Measurements from ENCODE around the gene EPB41L4B.

EPB41L4B gene

DNA sequence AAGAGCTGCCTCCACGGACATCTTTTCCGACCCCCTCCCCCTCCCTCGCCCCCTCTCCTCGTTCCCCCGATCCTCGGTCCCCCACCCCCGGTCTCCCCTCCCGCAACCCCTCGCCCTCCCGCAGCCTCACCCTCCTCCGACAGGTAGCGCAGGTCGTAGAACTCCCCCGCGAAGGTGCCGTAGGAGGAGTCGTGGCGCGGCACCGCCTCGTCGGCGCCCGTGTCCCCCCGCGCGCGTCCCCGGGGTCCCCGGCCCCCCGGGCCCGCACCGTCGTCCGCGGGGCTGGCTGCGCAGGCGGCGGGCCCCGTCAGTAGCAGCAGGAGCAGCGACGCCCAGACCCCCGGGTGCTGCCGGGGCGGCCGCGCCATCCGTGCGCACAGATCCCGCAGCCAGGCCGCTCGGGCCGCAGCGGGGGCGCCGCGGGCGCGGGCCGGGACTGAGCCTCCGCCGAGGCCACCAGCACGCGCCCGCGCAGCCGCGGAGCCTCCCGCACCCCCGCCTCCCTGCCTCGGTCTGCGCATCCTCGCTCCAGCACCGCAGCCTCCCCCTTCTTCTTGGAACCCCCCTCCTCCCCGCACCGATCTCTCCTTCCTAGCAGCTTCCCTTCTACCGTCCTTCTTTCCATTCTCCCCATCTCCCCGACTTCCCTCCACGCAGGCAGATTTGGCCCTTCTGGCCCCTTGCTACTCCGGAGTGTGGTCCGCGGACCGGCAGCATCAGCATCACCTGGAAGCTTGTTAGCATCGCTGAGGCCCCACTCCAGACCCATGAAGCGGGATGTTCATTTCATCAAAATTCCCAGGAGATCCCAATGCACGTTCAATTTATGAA lies 153.9 kb downstream of the EPB41L4B start, which contains the start of gene FRRS1L:
FRRS1L (minus strand) TSS at position 479 of the 831 bp plus-strand sequence; CDS start at position 368, 111 bp downstream.
- in situ Hi-C loops (cut with MboI; ENCODE audit: low sequenced_read_pairs) = no loop called here

DNA sequence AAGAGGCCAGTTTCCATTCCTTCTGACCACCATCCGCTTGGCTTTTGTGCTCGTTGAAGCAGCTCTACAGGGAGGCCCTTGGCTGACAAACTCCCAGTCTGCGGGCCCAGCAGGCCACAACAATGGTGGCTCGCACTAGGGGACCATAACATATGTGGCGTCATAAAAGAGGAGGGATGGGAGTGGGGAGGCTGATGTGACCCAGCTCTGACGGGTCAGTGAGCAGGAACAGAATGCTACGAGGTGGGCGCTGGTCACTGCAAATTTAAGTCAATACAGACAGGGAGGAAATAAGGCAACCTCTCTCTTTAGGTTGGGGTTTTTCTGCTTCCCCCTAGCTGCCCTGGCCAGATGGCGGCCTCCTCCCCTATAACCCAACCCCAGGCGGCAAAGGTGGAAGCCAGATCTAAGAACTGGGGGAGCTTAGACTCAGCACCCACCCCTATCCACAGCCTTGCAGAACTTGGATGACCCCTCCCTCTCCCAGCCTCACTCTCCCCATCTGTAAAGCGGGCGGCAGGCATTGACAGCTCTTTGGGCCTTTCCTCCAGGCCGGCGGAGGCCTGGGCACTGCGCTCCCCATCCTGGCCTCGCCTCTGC lies 154.6 kb downstream of the EPB41L4B start:
- in situ Hi-C loops (cut with MboI; ENCODE audit: low sequenced_read_pairs) = no loop called here

DNA sequence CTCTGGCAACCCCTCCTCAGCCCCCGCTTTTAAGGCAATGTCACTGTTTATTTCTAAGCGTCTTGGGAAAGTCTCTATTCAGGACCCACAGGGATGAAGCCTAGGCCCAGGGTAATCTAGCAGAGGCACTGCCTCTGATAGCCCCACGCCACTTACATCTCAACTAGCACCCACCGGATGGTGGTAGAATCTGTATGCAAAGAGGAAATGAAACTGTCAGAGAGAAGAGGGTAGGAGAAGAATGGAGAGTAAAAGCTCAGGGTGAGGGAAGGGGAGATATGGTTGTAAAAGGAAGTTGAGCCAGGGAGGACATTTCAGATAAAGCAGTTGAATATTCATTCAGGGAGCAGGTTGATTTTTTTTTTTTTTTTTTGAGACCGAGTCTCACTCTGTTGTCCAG lies 156.8 kb downstream of the EPB41L4B start:
- in situ Hi-C loops (cut with MboI; ENCODE audit: low sequenced_read_pairs) = no loop called here

DNA sequence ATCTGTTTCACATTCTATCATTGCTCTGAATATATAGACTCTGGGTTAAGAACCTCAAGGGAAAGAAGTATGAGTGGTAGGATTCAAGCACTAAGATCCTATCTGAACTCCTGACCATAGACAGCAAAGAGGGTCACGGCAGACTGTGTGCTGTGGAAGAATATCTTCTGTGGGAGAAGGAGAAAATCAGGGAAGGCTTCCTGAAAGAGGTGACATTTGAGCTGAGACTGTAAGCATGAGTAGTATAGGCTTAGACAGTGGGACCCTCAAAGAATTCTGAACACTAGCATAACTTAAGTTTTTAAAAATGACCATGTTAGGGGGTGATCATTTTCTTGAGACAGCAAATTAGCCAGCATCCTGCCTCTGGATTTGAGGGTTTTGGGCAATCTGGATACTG lies 157.7 kb downstream of the EPB41L4B start:
- in situ Hi-C loops (cut with MboI; ENCODE audit: low sequenced_read_pairs) = no loop called here

GRCh38 chr9:109162677-109163076 lies 158.2 kb downstream of the EPB41L4B start:
- in situ Hi-C loops (cut with MboI; ENCODE audit: low sequenced_read_pairs) = no loop called here

GRCh38 chr9:109161471-109161870 lies 159.4 kb downstream of the EPB41L4B start:
- in situ Hi-C loops (cut with MboI; ENCODE audit: low sequenced_read_pairs) = no loop called here

GRCh38 chr9:109159583-109159982 lies 161.3 kb downstream of the EPB41L4B start:
- in situ Hi-C loops (cut with MboI; ENCODE audit: low sequenced_read_pairs) = no loop called here

- in situ Hi-C loops (cut with MboI; ENCODE audit: low sequenced_read_pairs) = no loop called here
These were observed 162.2 kb downstream of the EPB41L4B start for GRCh38 chr9:109158651-109159050.

DNA sequence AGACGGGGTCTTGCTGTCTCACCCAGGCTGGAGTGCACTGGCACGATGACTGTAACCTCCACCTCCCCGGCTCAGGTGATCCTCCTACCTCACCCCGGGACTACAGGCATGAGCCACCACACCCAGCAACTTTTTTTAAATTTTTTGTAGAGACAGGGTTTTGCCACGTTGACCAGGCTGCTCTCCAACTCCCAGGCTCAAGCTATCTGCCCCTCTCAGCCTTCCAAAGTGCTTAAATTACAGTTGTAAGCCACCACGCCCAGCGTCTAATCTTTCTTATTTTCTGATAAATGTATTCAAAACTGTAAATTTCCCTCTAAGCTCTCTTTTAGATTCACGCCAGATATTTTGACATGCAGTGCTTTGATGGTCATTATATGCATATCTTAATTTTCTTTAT lies 164.2 kb downstream of the EPB41L4B start:
- in situ Hi-C loops (cut with MboI; ENCODE audit: low sequenced_read_pairs) = no loop called here

- in situ Hi-C loops (cut with MboI; ENCODE audit: low sequenced_read_pairs) = no loop called here
These were observed 169.8 kb downstream of the EPB41L4B start for GRCh38 chr9:109150925-109151545.

GRCh38 chr9:109149722-109150121 lies 171.1 kb downstream of the EPB41L4B start:
- in situ Hi-C loops (cut with MboI; ENCODE audit: low sequenced_read_pairs) = no loop called here

- in situ Hi-C loops (cut with MboI; ENCODE audit: low sequenced_read_pairs) = no loop called here
These were observed 171.8 kb downstream of the EPB41L4B start for GRCh38 chr9:109149089-109149488.

- in situ Hi-C loops (cut with MboI; ENCODE audit: low sequenced_read_pairs) = no loop called here
These were observed 175.8 kb downstream of the EPB41L4B start for GRCh38 chr9:109145051-109145450.

GRCh38 chr9:109143881-109144562 lies 176.8 kb downstream of the EPB41L4B start:
- in situ Hi-C loops (cut with MboI; ENCODE audit: low sequenced_read_pairs) = no loop called here

DNA sequence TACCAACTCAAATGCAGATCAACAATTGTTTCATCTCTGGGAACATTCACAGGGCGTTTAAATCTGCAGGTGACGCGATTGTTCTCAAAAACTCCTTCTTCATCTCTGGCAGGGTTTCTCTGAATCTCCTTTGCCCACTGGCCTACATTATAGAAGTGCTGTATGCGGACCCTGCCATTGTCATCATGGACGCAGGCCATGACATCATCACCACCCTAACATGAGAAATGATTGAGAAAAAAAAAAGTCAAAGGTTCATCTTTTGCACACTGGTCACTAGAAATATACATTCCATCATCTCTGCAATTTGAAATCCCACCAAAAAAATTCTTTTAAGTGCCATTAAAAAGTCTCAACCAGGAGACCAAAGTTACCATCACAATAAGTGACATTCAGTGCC lies 179.5 kb downstream of the EPB41L4B start:
- in situ Hi-C loops (cut with MboI; ENCODE audit: low sequenced_read_pairs) = no loop called here

DNA sequence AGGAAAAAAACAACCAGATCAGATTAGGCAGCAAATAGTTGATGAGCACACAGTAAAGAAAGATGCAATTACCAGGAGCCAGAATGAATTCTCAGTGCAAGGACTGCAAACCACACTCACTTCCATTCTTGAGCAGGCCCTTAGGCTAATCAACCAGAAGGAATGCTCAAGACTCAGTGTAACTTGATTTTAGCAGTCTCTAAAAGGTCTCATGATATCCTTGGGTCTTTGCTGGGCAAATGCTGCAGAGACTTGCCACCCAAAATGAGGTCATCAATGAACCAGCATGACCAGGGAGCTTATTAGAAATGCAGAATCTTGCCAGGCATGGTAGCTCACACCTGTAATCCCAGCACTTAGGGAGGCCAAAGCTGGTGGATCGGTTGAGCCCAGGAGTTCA lies 181.0 kb downstream of the EPB41L4B start:
- in situ Hi-C loops (cut with MboI; ENCODE audit: low sequenced_read_pairs) = no loop called here

DNA sequence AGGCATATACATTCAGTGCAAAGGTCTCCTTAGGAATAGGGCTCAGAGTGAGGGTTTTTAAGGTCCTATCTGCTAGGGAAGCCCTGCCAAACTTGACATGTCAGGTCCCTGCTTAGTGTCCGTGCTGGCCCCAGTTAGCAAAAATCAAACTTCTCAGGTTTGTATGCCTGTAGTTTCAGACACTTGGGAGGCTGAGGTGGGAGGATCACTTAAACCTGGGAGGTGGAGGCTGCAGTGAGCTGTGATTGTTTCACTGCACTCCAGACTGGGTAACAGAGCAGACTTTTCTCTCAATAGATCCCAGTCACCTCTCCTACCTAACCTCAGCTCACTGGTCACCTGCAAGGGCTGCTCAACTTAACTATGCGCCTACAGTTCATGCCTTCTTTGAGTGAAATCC lies 182.4 kb downstream of the EPB41L4B start:
- in situ Hi-C loops (cut with MboI; ENCODE audit: low sequenced_read_pairs) = no loop called here

DNA sequence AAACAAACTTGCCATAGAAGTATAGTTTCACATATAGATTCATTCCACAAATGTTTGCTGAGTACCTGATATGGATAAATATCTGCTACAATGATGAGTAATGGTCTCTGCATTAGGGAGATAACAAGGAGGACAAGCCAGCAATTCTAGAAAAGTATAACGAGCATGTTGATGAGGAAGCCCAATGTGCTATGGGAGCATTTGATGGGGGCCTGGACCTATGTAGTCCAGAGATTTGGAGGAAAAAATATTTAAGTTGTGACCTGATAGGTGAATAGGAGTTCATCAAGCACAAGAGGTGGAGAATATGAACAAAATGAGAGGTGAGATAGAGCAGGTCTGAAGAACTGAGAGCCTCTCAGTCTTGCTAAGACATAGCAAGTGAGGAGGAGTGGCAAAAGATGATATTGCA lies 186.7 kb downstream of the EPB41L4B start:
- in situ Hi-C loops (cut with MboI; ENCODE audit: low sequenced_read_pairs) = no loop called here

DNA sequence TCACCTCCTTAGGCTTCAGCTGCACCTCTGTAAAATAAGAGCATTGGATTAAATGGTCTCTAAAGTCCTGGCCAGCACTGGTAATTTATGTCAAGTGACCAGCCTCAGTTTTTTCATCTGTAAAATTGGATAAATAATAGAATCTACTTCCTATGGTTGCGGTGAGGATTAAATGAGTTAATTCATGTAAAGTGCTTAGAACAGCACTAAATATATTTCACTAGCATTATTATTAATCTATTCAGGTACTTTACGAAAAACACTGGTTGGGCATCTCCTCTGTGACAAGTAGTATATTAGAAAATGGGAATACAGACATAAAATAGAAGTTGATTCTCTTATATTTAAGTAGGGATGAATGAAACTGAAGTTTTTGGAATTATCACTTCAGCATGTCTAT lies 187.3 kb downstream of the EPB41L4B start:
- in situ Hi-C loops (cut with MboI; ENCODE audit: low sequenced_read_pairs) = no loop called here

- in situ Hi-C loops (cut with MboI; ENCODE audit: low sequenced_read_pairs) = no loop called here
These were observed 188.3 kb downstream of the EPB41L4B start for GRCh38 chr9:109132567-109133021.

- in situ Hi-C loops (cut with MboI; ENCODE audit: low sequenced_read_pairs) = no loop called here
These were observed 191.2 kb downstream of the EPB41L4B start for GRCh38 chr9:109129470-109130197.
